Measurements from ENCODE around the gene DEPDC5. TPM values are rescaled to one million over a fixed set of nuclear protein-coding genes. Genes with fewer than 3 reads are reported as not detected.
"Not testable (repeated sequence)": the region's sequence is repeated elsewhere in the genome, so short reads cannot be mapped to it uniquely, and the experiment has no call there.

The DEPDC5 gene
- 6.3 and 12.1 TPM in 2 replicates for total RNA-seq (2014; rRNA removed; shearing (Covaris generic))
- polyA plus RNA-seq (2016; fragmentation: Nextera tagmentation; extraction: Ambion mirVana): 5.7 and 7.6 TPM in 2 replicates

GRCh38 chr22:31753634-31754501 lies at the start of gene DEPDC5:
Gene DEPDC5, plus strand, starts transcription at chr22:31754019. Its CDS starts 903 bp downstream, at chr22:31754922.
- Histone ChIP-seq H3K27me3 (replicated peaks; ENCODE audit: insufficient read depth) (no peaks in the 10 kb centered on the region), H3K9me3 (ENCODE audit: low read depth) (no peaks in the 10 kb centered on the region), H3F3A (ENCODE audit: insufficient read depth) (peaks cover 15% of the 10 kb centered on the region), H3K4me3 (peak within 1 kb of the TSS; percentile 77), H3K4me1 (ENCODE audit: insufficient read depth) (peaks cover 19% of the 10 kb centered on the region), H2AFZ (peak within 1 kb of the TSS; percentile 82), H3K27ac (peak within 1 kb of the TSS; percentile 87), H3K36me3 (ENCODE audit: low read depth) (no peaks in the 10 kb centered on the region), H3K4me2 (ENCODE audit: unreplicated experiment) (peak within 1 kb of the TSS; percentile 84), H3K9me2 (ENCODE audit: insufficient read depth) (no peaks in the 10 kb centered on the region), H4K20me1 (ENCODE audit: insufficient read depth) (no peaks in the 10 kb centered on the region), H3K9ac (peak within 1 kb of the TSS; percentile 86), H3K79me2 (ENCODE audit: insufficient read depth) (peaks cover 21% of the 10 kb centered on the region)
- DNase-seq: peak; percentile 96
- TF ChIP-seq EZH2phosphoT487 (IDR thresholded peaks at IDR 0.05; ENCODE audit: insufficient read depth, low read depth) (no peak), EZH2 (IDR thresholded peaks at IDR 0.05; ENCODE audit: insufficient read depth, poor library complexity, severe bottlenecking) (no peak)
- WGBS, 2 experiments (ENCODE audit: low coverage in 1 of 2, low lambda C conversion rate in 2 of 2, missing lambda C conversion rate in 2 of 2): 1% methylated on average over 48 to 57 of the region's 65 CpGs
- in situ Hi-C loops (cut with MboI): no loop called here

- TF ChIP-seq EZH2 (IDR thresholded peaks at IDR 0.05; ENCODE audit: insufficient read depth, poor library complexity, severe bottlenecking) (no peak), EZH2phosphoT487 (IDR thresholded peaks at IDR 0.05; ENCODE audit: insufficient read depth, low read depth) (no peak)
- Histone ChIP-seq H3K4me2 (ENCODE audit: unreplicated experiment) (no peak overlapping the region), H3K27me3 (replicated peaks; ENCODE audit: insufficient read depth) (no peaks in the 10 kb centered on the region), H2AFZ (no peak overlapping the region), H3K4me3 (no peak overlapping the region), H3K36me3 (ENCODE audit: low read depth) (peaks cover 24% of the 10 kb centered on the region), H3K9me2 (ENCODE audit: insufficient read depth) (no peaks in the 10 kb centered on the region), H3F3A (ENCODE audit: insufficient read depth) (no peaks in the 10 kb centered on the region), H3K27ac (no peak overlapping the region), H3K4me1 (ENCODE audit: insufficient read depth) (no peaks in the 10 kb centered on the region), H4K20me1 (ENCODE audit: insufficient read depth) (no peaks in the 10 kb centered on the region), H3K9ac (no peak overlapping the region), H3K9me3 (ENCODE audit: low read depth) (no peaks in the 10 kb centered on the region), H3K79me2 (ENCODE audit: insufficient read depth) (peaks cover 47% of the 10 kb centered on the region)
- no peak for DNase-seq
- in situ Hi-C loops (cut with MboI): no loop called here
- WGBS, 2 experiments (ENCODE audit: low coverage in 1 of 2, low lambda C conversion rate in 2 of 2, missing lambda C conversion rate in 2 of 2): 97 to 98% methylated on average over 8 of the region's 8 CpGs
Measured at GRCh38 chr22:31707519-31707918, 46.3 kb upstream of the DEPDC5 start.

GRCh38 chr22:31711226-31711625 lies 42.6 kb upstream of the DEPDC5 start:
- in situ Hi-C loops (cut with MboI); DNase-seq: not testable (repeated sequence)
- H3K36me3 ChIP-seq (ENCODE audit: low read depth): peaks cover 33% of the 10 kb centered on the region

GRCh38 chr22:31715147-31715778 lies 38.6 kb upstream of the DEPDC5 start:
- Histone ChIP-seq H3F3A (ENCODE audit: insufficient read depth) (no peaks in the 10 kb centered on the region), H3K36me3 (ENCODE audit: low read depth) (peaks cover 56% of the 10 kb centered on the region), H3K27ac (no peak overlapping the region), H3K4me2 (ENCODE audit: unreplicated experiment) (no peak overlapping the region), H3K4me3 (no peak overlapping the region), H3K27me3 (replicated peaks; ENCODE audit: insufficient read depth) (no peaks in the 10 kb centered on the region), H4K20me1 (ENCODE audit: insufficient read depth) (no peaks in the 10 kb centered on the region), H3K9me2 (ENCODE audit: insufficient read depth) (no peaks in the 10 kb centered on the region), H2AFZ (no peak overlapping the region), H3K9ac (no peak overlapping the region), H3K4me1 (ENCODE audit: insufficient read depth) (no peaks in the 10 kb centered on the region), H3K9me3 (ENCODE audit: low read depth) (no peaks in the 10 kb centered on the region), H3K79me2 (ENCODE audit: insufficient read depth) (peaks cover 62% of the 10 kb centered on the region)
- 31 to 34% methylated on average over 5 of the region's 5 CpGs for WGBS, 2 experiments (ENCODE audit: low coverage in 1 of 2, low lambda C conversion rate in 2 of 2, missing lambda C conversion rate in 2 of 2)
- in situ Hi-C loops (cut with MboI): no loop called here
- DNase-seq: no peak
- no peak for TF ChIP-seq EZH2 (IDR thresholded peaks at IDR 0.05; ENCODE audit: insufficient read depth, poor library complexity, severe bottlenecking)
- no peak for TF ChIP-seq EZH2phosphoT487 (IDR thresholded peaks at IDR 0.05; ENCODE audit: insufficient read depth, low read depth)

More at GRCh38 chr22:31711226-31711625, 42.6 kb upstream of the DEPDC5 start:
- not testable (repeated sequence) for H3F3A ChIP-seq (ENCODE audit: insufficient read depth); H2AFZ ChIP-seq; H3K4me1 ChIP-seq (ENCODE audit: insufficient read depth); H3K9me3 ChIP-seq (ENCODE audit: low read depth); H3K9ac ChIP-seq; H3K9me2 ChIP-seq (ENCODE audit: insufficient read depth); H4K20me1 ChIP-seq (ENCODE audit: insufficient read depth); H3K27ac ChIP-seq; H3K4me2 ChIP-seq (ENCODE audit: unreplicated experiment); H3K27me3 ChIP-seq (replicated peaks; ENCODE audit: insufficient read depth); H3K4me3 ChIP-seq
- H3K79me2 ChIP-seq (ENCODE audit: insufficient read depth): peaks cover 76% of the 10 kb centered on the region
- 84 to 85% methylated on average over 12 of the region's 12 CpGs for WGBS, 2 experiments (ENCODE audit: low coverage in 1 of 2, low lambda C conversion rate in 2 of 2, missing lambda C conversion rate in 2 of 2)

Data from GM23248 (cell line).